OCI-LY1 (cell line): ENCODE results near the gene CEP63.

Experiments used
- H2AFZ ChIP-seq: fragments of 200-600 bp; sonication (generic), shearing (Covaris generic); 2 replicates; pipeline ENCODE4 v1.6.0; 2014; ENCODE audit warnings: antibody characterized with exemption, mild to moderate bottlenecking, low read length
- H3F3A ChIP-seq: fragments of 200-600 bp; sonication (generic), shearing (Covaris generic); 2 replicates; pipeline ENCODE4 v1.6.0; 2014; ENCODE audit warnings: mild to moderate bottlenecking, antibody characterized with exemption, low read length, moderate library complexity; ENCODE audit not compliant: insufficient read depth
- H3K27ac ChIP-seq: fragments of 200-600 bp; sonication (generic); 2 replicates; pipeline ENCODE4 v1.5.1; 2014; ENCODE audit warnings: low read length, mixed run types, mild to moderate bottlenecking, low read depth; ENCODE audit not compliant: poor library complexity, severe bottlenecking
- H3K27me3 ChIP-seq: fragments of 200-600 bp; sonication (generic); 2 replicates; pipeline ENCODE4 v1.6.0; 2014; ENCODE audit warnings: antibody characterized with exemption, mild to moderate bottlenecking, low read length, moderate library complexity; ENCODE audit not compliant: insufficient read depth
- H3K36me3 ChIP-seq: fragments of 200-600 bp; sonication (generic); 2 replicates; pipeline ENCODE4 v1.6.1; 2014; ENCODE audit warnings: mild to moderate bottlenecking, antibody characterized with exemption, low read length, moderate library complexity, mixed read lengths; ENCODE audit not compliant: insufficient read depth
- H3K4me1 ChIP-seq: fragments of 200-600 bp; sonication (generic); 2 replicates; pipeline ENCODE4 v1.5.1; 2014; ENCODE audit warnings: mild to moderate bottlenecking, low read length, moderate library complexity; ENCODE audit not compliant: insufficient read depth, severe bottlenecking
- H3K4me2 ChIP-seq: fragments of 200-600 bp; sonication (generic), shearing (Covaris generic); 2 replicates; pipeline ENCODE4 v1.6.1; 2014; ENCODE audit warnings: low read length
- H3K4me3 ChIP-seq: fragments of 200-600 bp; sonication (generic); 2 replicates; pipeline ENCODE4 v1.5.1; 2014; ENCODE audit warnings: low read length, low read depth, mild to moderate bottlenecking, mixed read lengths; ENCODE audit not compliant: poor library complexity, severe bottlenecking
- H3K79me2 ChIP-seq: fragments of 200-600 bp; shearing (Covaris generic); 2 replicates; pipeline ENCODE4 v1.6.1; 2016; ENCODE audit warnings: mixed run types, low read length, mixed read lengths; ENCODE audit not compliant: insufficient read depth
- H3K9ac ChIP-seq: fragments of 200-600 bp; sonication (generic), shearing (Covaris generic); 2 replicates; pipeline ENCODE4 v1.6.1; 2014; ENCODE audit warnings: mild to moderate bottlenecking, low read length, mixed read lengths
- H3K9me2 ChIP-seq: fragments of 200-600 bp; sonication (generic), shearing (Covaris generic); 2 replicates; pipeline ENCODE4 v1.6.1; 2014; ENCODE audit warnings: low read depth, mild to moderate bottlenecking, low read length, mixed read lengths
- H3K9me3 ChIP-seq: fragments of 200-600 bp; shearing (Covaris generic); 2 replicates; pipeline ENCODE4 v1.6.1; 2014; ENCODE audit warnings: low read length, mixed read lengths
- H4K20me1 ChIP-seq: fragments of 200-600 bp; sonication (generic), shearing (Covaris generic); 2 replicates; pipeline ENCODE4 v1.6.0; 2016; ENCODE audit warnings: mild to moderate bottlenecking, low read length; ENCODE audit not compliant: insufficient read depth
- CTCF ChIP-seq: fragments of 200-600 bp; sonication (generic), shearing (Covaris generic); IDR thresholded peaks from 2 replicates; pipeline ENCODE4 v1.5.1; 2017; ENCODE audit warnings: mild to moderate bottlenecking, antibody characterized with exemption, low read length, moderate library complexity, mixed read lengths
- EZH2 ChIP-seq: fragments of 200-600 bp; sonication (generic), shearing (Covaris generic); IDR thresholded peaks from 2 replicates; pipeline ENCODE4 v1.8.0; 2017; ENCODE audit warnings: borderline replicate concordance, mixed run types, mild to moderate bottlenecking, antibody characterized with exemption, low read length, moderate library complexity, mixed read lengths

The CEP63 gene

GRCh38 chr3:134597390-134597970 lies 111.6 kb downstream of the CEP63 start:
- Histone ChIP-seq H3K4me1 (no peaks in the 10 kb centered on the region), H4K20me1 (no peaks in the 10 kb centered on the region), H3K79me2 (no peaks in the 10 kb centered on the region), H3K9me3 (no peaks in the 10 kb centered on the region), H3F3A (no peaks in the 10 kb centered on the region), H3K27me3 (peaks cover 5% of the 10 kb centered on the region; the same call in 1 of the 2 replicates), H3K36me3 (no peaks in the 10 kb centered on the region), H3K27ac (no peak overlapping the region), H3K4me2 (no peak overlapping the region), H3K9me2 (no peaks in the 10 kb centered on the region), H3K4me3 (no peak overlapping the region), H2AFZ (no peak overlapping the region), H3K9ac (no peak overlapping the region)
- TF ChIP-seq EZH2: no peak
- TF ChIP-seq CTCF: no peak

- no peak overlapping the region for H3K4me3 ChIP-seq
- no peak overlapping the region for H2AFZ ChIP-seq
- H3K4me2 ChIP-seq: no peak overlapping the region
- no peak overlapping the region for H3K9ac ChIP-seq
- no peaks in the 10 kb centered on the region for H3K4me1 ChIP-seq
- H3K9me3 ChIP-seq: no peaks in the 10 kb centered on the region
- H3K27ac ChIP-seq: no peak overlapping the region
- H3K36me3 ChIP-seq: no peaks in the 10 kb centered on the region
- H3K79me2 ChIP-seq: no peaks in the 10 kb centered on the region
- peaks cover 5% of the 10 kb centered on the region; the same call in 1 of the 2 replicates for H3K27me3 ChIP-seq
- no peaks in the 10 kb centered on the region for H3K9me2 ChIP-seq
- H3F3A ChIP-seq: no peaks in the 10 kb centered on the region
- H4K20me1 ChIP-seq: no peaks in the 10 kb centered on the region
- TF ChIP-seq CTCF: no peak
- no peak for TF ChIP-seq EZH2
Observed at GRCh38 chr3:134598763-134599545, 113.1 kb downstream of the CEP63 start.

- peaks cover 5% of the 10 kb centered on the region; the same call in 1 of the 2 replicates for H3K27me3 ChIP-seq
- no peak overlapping the region for H3K27ac ChIP-seq
- H3K4me1 ChIP-seq: no peaks in the 10 kb centered on the region
- H2AFZ ChIP-seq: no peak overlapping the region
- no peak overlapping the region for H3K4me3 ChIP-seq
- no peaks in the 10 kb centered on the region for H4K20me1 ChIP-seq
- H3F3A ChIP-seq: no peaks in the 10 kb centered on the region
- H3K79me2 ChIP-seq: no peaks in the 10 kb centered on the region
- H3K9ac ChIP-seq: no peak overlapping the region
- no peaks in the 10 kb centered on the region for H3K9me3 ChIP-seq
- H3K4me2 ChIP-seq: no peak overlapping the region
- H3K36me3 ChIP-seq: no peaks in the 10 kb centered on the region
- H3K9me2 ChIP-seq: no peaks in the 10 kb centered on the region
- TF ChIP-seq EZH2 (no peak), CTCF (no peak)
Observed at GRCh38 chr3:134600206-134600605, 114.3 kb downstream of the CEP63 start.
